ENCODE data around the gene PTPRK.

The PTPRK gene

GRCh38 chr6:128074567-128074966, 445.8 kb downstream of the PTPRK start:
- Histone ChIP-seq H3K9me3 (ENCODE audit: control insufficient read depth, low read length) (no peaks in the 10 kb centered on the region), H2AFZ (no peak overlapping the region), H3K27me3 (ENCODE audit: control insufficient read depth, insufficient read depth, low read length) (no peaks in the 10 kb centered on the region), H3K4me3 (ENCODE audit: low read depth, low read length) (no peak overlapping the region), H3K4me1 (no peaks in the 10 kb centered on the region), H3K4me2 (ENCODE audit: low read length) (no peak overlapping the region), H3K27ac (no peak overlapping the region), H3K9ac (no peak overlapping the region), H3K36me3 (ENCODE audit: control insufficient read depth, insufficient read depth, low read length) (no peaks in the 10 kb centered on the region), H3K79me2 (no peaks in the 10 kb centered on the region)
- TF ChIP-seq, protein P1, sequence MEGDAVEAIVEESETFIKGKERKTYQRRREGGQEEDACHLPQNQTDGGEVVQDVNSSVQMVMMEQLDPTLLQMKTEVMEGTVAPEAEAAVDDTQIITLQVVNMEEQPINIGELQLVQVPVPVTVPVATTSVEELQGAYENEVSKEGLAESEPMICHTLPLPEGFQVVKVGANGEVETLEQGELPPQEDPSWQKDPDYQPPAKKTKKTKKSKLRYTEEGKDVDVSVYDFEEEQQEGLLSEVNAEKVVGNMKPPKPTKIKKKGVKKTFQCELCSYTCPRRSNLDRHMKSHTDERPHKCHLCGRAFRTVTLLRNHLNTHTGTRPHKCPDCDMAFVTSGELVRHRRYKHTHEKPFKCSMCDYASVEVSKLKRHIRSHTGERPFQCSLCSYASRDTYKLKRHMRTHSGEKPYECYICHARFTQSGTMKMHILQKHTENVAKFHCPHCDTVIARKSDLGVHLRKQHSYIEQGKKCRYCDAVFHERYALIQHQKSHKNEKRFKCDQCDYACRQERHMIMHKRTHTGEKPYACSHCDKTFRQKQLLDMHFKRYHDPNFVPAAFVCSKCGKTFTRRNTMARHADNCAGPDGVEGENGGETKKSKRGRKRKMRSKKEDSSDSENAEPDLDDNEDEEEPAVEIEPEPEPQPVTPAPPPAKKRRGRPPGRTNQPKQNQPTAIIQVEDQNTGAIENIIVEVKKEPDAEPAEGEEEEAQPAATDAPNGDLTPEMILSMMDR (IDR thresholded peaks at IDR 0.05), result no peak

DNA sequence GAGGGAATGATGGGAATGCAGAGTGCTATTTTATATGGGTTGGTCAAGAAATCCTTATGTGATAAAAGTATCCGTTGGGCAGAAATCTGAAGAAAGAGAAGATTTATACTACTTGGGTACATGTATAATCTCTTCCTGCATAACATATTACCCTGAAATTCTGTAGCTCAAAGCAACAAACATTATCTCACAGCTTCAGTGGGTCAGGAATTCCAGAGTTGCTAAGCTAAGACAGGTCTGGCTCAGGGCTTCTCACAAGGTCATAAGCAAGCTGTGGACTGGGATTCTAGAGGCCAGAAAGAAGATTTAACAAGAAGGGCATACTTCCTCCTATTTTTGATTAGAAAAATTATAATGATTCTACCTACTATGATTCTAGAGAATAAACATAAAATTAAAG, 447.0 kb downstream of the PTPRK start:
- no peaks in the 10 kb centered on the region for H3K27me3 ChIP-seq (ENCODE audit: control insufficient read depth, insufficient read depth, low read length)
- H3K4me3 ChIP-seq (ENCODE audit: low read depth, low read length), result no peak overlapping the region

GRCh38 chr6:128071212-128071611, 449.2 kb downstream of the PTPRK start:
- H2AFZ ChIP-seq, result no peak overlapping the region
- TF ChIP-seq, protein P1 (IDR thresholded peaks at IDR 0.05), result no peak
- no peak overlapping the region for H3K4me3 ChIP-seq (ENCODE audit: low read depth, low read length)

More for the DNA sequence above, 447.0 kb downstream of the PTPRK start:
- Histone ChIP-seq H3K4me2 (ENCODE audit: low read length) (no peak overlapping the region), H3K79me2 (no peaks in the 10 kb centered on the region), H3K36me3 (ENCODE audit: control insufficient read depth, insufficient read depth, low read length) (no peaks in the 10 kb centered on the region), H3K4me1 (no peaks in the 10 kb centered on the region), H3K9me3 (ENCODE audit: control insufficient read depth, low read length) (no peaks in the 10 kb centered on the region), H3K27ac (no peak overlapping the region), H3K9ac (no peak overlapping the region), H2AFZ (no peak overlapping the region)
- TF ChIP-seq, protein P1 (IDR thresholded peaks at IDR 0.05), result no peak

GRCh38 chr6:128070406-128070805, 450.0 kb downstream of the PTPRK start:
- no peaks in the 10 kb centered on the region for H3K4me1 ChIP-seq
- H3K27ac ChIP-seq, result no peak overlapping the region
- TF ChIP-seq, protein P1 (IDR thresholded peaks at IDR 0.05), result no peak
- H3K36me3 ChIP-seq (ENCODE audit: control insufficient read depth, insufficient read depth, low read length), result no peaks in the 10 kb centered on the region
- H2AFZ ChIP-seq, result no peak overlapping the region
- H3K9ac ChIP-seq, result no peak overlapping the region
- no peak overlapping the region for H3K4me2 ChIP-seq (ENCODE audit: low read length)
- H3K9me3 ChIP-seq (ENCODE audit: control insufficient read depth, low read length), result no peaks in the 10 kb centered on the region
- no peaks in the 10 kb centered on the region for H3K27me3 ChIP-seq (ENCODE audit: control insufficient read depth, insufficient read depth, low read length)
- H3K79me2 ChIP-seq, result no peaks in the 10 kb centered on the region
- H3K4me3 ChIP-seq (ENCODE audit: low read depth, low read length), result no peak overlapping the region

More at GRCh38 chr6:128071212-128071611, 449.2 kb downstream of the PTPRK start:
- Histone ChIP-seq H3K4me2 (ENCODE audit: low read length) (no peak overlapping the region), H3K79me2 (no peaks in the 10 kb centered on the region), H3K27me3 (ENCODE audit: control insufficient read depth, insufficient read depth, low read length) (no peaks in the 10 kb centered on the region), H3K4me1 (no peaks in the 10 kb centered on the region), H3K27ac (no peak overlapping the region), H3K9me3 (ENCODE audit: control insufficient read depth, low read length) (no peaks in the 10 kb centered on the region), H3K36me3 (ENCODE audit: control insufficient read depth, insufficient read depth, low read length) (no peaks in the 10 kb centered on the region), H3K9ac (no peak overlapping the region)

GRCh38 chr6:128069188-128069587, 451.2 kb downstream of the PTPRK start:
- no peaks in the 10 kb centered on the region for H3K9me3 ChIP-seq (ENCODE audit: control insufficient read depth, low read length)
- TF ChIP-seq, protein P1 (IDR thresholded peaks at IDR 0.05), result no peak
- no peaks in the 10 kb centered on the region for H3K27me3 ChIP-seq (ENCODE audit: control insufficient read depth, insufficient read depth, low read length)
- no peaks in the 10 kb centered on the region for H3K4me1 ChIP-seq
- H3K27ac ChIP-seq, result no peak overlapping the region
- H2AFZ ChIP-seq, result no peak overlapping the region
- no peaks in the 10 kb centered on the region for H3K36me3 ChIP-seq (ENCODE audit: control insufficient read depth, insufficient read depth, low read length)
- H3K4me3 ChIP-seq (ENCODE audit: low read depth, low read length), result no peak overlapping the region
- H3K4me2 ChIP-seq (ENCODE audit: low read length), result no peak overlapping the region
- no peak overlapping the region for H3K9ac ChIP-seq
- no peaks in the 10 kb centered on the region for H3K79me2 ChIP-seq

All from parathyroid adenoma (tissue), 2 donors.